Astrocyte (in vitro differentiated cells and primary cell): ENCODE data around the gene LRGUK. TPM values are rescaled to one million over a fixed set of nuclear protein-coding genes. Genes with fewer than 3 reads are reported as not detected.
"Not testable (repeated sequence)": the region's sequence is repeated elsewhere in the genome, so short reads cannot be mapped to it uniquely, and the experiment has no call there.

Source experiments
- DNase-seq: peaks from one replicate; pipeline ENCODE4 v3.0.0-alpha.2; 2010; ENCODE audit warnings: low read depth
- FAIRE-seq: peaks from 2 replicates; lab custom pipeline; 2011; peaks lifted over from hg19 to GRCh38; lab: Jason Lieb, UNC
- H2AFZ ChIP-seq: 2 replicates; pipeline ENCODE4 v1.6.0; 2012; ENCODE audit warnings: low read depth, low read length, inconsistent platforms
- H3K27ac ChIP-seq: 2 replicates; pipeline ENCODE4 v1.5.1; 2011; ENCODE audit warnings: low read depth, low read length, inconsistent platforms
- H3K27me3 ChIP-seq: 2 replicates; pipeline ENCODE4 v1.6.0; 2011; ENCODE audit warnings: low read length, inconsistent platforms; ENCODE audit not compliant: insufficient read depth
- H3K36me3 ChIP-seq: 2 replicates; pipeline ENCODE4 v1.5.1; 2011; ENCODE audit warnings: low read length, inconsistent platforms; ENCODE audit not compliant: insufficient read depth
- H3K4me1 ChIP-seq: 2 replicates; pipeline ENCODE4 v1.5.1; 2011; ENCODE audit warnings: low read length, inconsistent platforms; ENCODE audit not compliant: insufficient read depth
- H3K4me2 ChIP-seq: 2 replicates; pipeline ENCODE4 v1.6.0; 2012; ENCODE audit warnings: low read length, inconsistent platforms
- H3K4me3 ChIP-seq: 2 replicates; pipeline ENCODE4 v1.5.1; 2011; ENCODE audit warnings: low read depth, mild to moderate bottlenecking, low read length, inconsistent platforms; ENCODE audit not compliant: insufficient read depth
- H3K79me2 ChIP-seq: 2 replicates; pipeline ENCODE4 v1.6.0; 2012; ENCODE audit warnings: mild to moderate bottlenecking, low read length, inconsistent platforms; ENCODE audit not compliant: insufficient read depth
- H3K9ac ChIP-seq: 2 replicates; pipeline ENCODE4 v1.6.0; 2012; ENCODE audit warnings: mild to moderate bottlenecking, low read length, inconsistent platforms
- H3K9me3 ChIP-seq: 2 replicates; pipeline ENCODE4 v1.5.1; 2012; ENCODE audit warnings: low read depth, mild to moderate bottlenecking, low read length, inconsistent platforms; ENCODE audit not compliant: insufficient read depth
- H4K20me1 ChIP-seq: 2 replicates; pipeline ENCODE4 v1.6.0; 2012; ENCODE audit warnings: low read length, inconsistent platforms; ENCODE audit not compliant: insufficient read depth
- H3K27ac Mint-ChIP-seq: one replicate; pipeline ENCODE4 v1.8.0; 2021; ENCODE audit warnings: mild to moderate bottlenecking, mixed read lengths; ENCODE audit not compliant: unreplicated experiment
- H3K27me3 Mint-ChIP-seq: one replicate; pipeline ENCODE4 v1.8.0; 2021; ENCODE audit warnings: low read depth, mixed read lengths; ENCODE audit not compliant: unreplicated experiment
- H3K36me3 Mint-ChIP-seq: one replicate; pipeline ENCODE4 v1.8.0; 2021; ENCODE audit warnings: low read depth, mixed read lengths; ENCODE audit not compliant: unreplicated experiment
- H3K4me1 Mint-ChIP-seq: one replicate; pipeline ENCODE4 v1.8.0; 2021; ENCODE audit warnings: low read depth, mixed read lengths; ENCODE audit not compliant: unreplicated experiment
- H3K4me3 Mint-ChIP-seq: one replicate; pipeline ENCODE4 v1.8.0; 2021; ENCODE audit warnings: mild to moderate bottlenecking, moderate library complexity, mixed read lengths; ENCODE audit not compliant: unreplicated experiment
- H3K9me3 Mint-ChIP-seq: one replicate; pipeline ENCODE4 v1.8.0; 2021; ENCODE audit warnings: mild to moderate bottlenecking, mixed read lengths; ENCODE audit not compliant: unreplicated experiment
- EZH2 ChIP-seq: IDR thresholded peaks from 2 replicates; pipeline ENCODE4 v1.6.1; 2012; ENCODE audit warnings: mild to moderate bottlenecking, low read length, inconsistent platforms; ENCODE audit not compliant: insufficient read depth
- total RNA-seq: library from RNA; stranded (reverse); gene quantifications from 2 replicates; pipeline ENCODE4 v1.2.1, GENCODE V29; 2021
- TF ChIP-seq, protein P1 (sequence below): IDR thresholded peaks from 2 replicates; pipeline ENCODE4 v1.5.1; 2011; ENCODE audit warnings: low read depth, mild to moderate bottlenecking, inconsistent platforms, low read length, moderate library complexity; ENCODE audit not compliant: insufficient read depth

Gene LRGUK
- total RNA-seq, 1 donor from 2014 or later, result 0.64 TPM

DNA sequence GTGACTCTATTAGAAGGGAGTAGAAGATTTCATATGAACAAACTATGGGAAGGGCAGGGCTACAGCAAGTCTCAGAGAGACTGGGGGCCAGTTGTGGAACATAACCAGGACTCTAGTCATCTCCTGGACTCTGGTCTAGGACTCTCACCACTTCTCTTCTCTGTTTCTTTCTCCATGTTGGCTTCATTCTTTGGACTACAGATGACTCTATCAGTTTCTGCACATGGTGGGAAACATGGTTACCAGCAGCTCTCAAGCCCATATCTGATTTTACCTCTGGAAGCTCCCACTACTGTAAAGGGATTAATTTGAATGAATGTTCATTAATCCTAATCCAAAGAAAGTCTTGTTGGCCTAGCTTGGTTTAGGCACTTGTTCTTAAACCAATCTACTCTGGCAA lies 84.7 kb downstream of the LRGUK start:
- H3K4me3 ChIP-seq, result no peak overlapping the region
- H3K27me3 Mint-ChIP-seq, result peaks cover 4% of the 10 kb centered on the region
- H4K20me1 ChIP-seq, result no peaks in the 10 kb centered on the region
- no peaks in the 10 kb centered on the region for H3K9me3 Mint-ChIP-seq
- H3K9ac ChIP-seq, result no peak overlapping the region
- DNase-seq, result no peak
- peaks cover 2% of the 10 kb centered on the region for H3K36me3 Mint-ChIP-seq
- no peaks in the 10 kb centered on the region for H3K9me3 ChIP-seq
- no peak overlapping the region for H2AFZ ChIP-seq
- no peaks in the 10 kb centered on the region for H3K36me3 ChIP-seq
- no peaks in the 10 kb centered on the region for H3K27me3 ChIP-seq
- no peaks in the 10 kb centered on the region for H3K4me1 ChIP-seq
- H3K4me2 ChIP-seq, result no peak overlapping the region
- H3K27ac ChIP-seq, result no peak overlapping the region
- H3K4me3 Mint-ChIP-seq, result no peak overlapping the region
- H3K79me2 ChIP-seq, result no peaks in the 10 kb centered on the region
- H3K4me1 Mint-ChIP-seq, result no peaks in the 10 kb centered on the region
- no peak overlapping the region for H3K27ac Mint-ChIP-seq
- TF ChIP-seq, protein P1, sequence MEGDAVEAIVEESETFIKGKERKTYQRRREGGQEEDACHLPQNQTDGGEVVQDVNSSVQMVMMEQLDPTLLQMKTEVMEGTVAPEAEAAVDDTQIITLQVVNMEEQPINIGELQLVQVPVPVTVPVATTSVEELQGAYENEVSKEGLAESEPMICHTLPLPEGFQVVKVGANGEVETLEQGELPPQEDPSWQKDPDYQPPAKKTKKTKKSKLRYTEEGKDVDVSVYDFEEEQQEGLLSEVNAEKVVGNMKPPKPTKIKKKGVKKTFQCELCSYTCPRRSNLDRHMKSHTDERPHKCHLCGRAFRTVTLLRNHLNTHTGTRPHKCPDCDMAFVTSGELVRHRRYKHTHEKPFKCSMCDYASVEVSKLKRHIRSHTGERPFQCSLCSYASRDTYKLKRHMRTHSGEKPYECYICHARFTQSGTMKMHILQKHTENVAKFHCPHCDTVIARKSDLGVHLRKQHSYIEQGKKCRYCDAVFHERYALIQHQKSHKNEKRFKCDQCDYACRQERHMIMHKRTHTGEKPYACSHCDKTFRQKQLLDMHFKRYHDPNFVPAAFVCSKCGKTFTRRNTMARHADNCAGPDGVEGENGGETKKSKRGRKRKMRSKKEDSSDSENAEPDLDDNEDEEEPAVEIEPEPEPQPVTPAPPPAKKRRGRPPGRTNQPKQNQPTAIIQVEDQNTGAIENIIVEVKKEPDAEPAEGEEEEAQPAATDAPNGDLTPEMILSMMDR, result no peak
- no peak for TF ChIP-seq EZH2
- no peak for FAIRE-seq

DNA sequence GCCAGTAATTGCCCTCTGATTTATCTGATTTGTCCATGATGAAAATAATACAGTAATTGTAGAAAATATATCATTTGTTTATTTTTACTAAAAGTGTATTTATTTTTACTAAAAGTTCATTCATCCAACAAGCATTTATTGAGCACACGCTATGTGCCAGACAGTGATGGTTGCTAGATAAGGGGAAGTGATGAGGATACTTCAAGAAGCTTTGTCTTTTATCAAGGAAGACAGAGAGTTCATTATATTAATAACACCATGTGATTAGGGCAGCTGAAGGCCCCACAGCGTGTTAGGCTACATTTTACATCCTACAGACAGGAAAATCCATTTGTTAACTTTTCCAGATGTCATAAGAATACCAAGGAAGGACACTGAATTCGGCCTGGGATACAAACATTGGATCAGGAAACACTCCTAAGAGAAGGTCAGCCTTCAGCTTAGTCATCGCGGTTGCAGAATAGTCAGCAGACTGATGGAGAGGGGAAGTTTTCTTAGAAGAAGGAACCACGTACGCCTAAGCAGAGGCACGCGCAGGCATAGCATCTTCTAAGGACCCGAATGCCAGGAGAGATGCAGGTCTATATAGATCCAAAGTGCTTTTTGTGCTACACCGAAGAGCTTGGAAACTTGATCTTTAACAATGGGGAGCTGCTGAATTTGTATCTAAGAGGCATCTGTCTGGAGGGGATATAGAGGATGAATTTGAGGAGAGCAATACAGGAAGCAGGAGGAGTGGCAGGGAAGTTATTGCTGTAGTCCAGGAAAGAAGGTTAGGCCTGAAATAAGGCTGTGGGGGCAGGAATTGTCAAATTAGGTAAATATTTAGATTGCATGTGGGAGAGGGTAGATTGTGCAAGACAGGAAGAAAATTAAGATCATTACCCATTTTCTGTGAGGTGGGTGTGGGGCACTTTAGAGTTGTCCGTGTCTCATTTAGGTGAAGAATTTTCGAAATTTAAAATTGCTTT lies 85.7 kb downstream of the LRGUK start:
- no peak overlapping the region for H3K9ac ChIP-seq
- peaks cover 2% of the 10 kb centered on the region for H3K36me3 Mint-ChIP-seq
- no peaks in the 10 kb centered on the region for H3K9me3 Mint-ChIP-seq
- no peak overlapping the region for H3K4me3 ChIP-seq
- H4K20me1 ChIP-seq, result no peaks in the 10 kb centered on the region
- TF ChIP-seq EZH2, result no peak
- TF ChIP-seq, protein P1, result no peak
- H3K4me3 Mint-ChIP-seq, result no peak overlapping the region
- no peaks in the 10 kb centered on the region for H3K4me1 Mint-ChIP-seq
- no peaks in the 10 kb centered on the region for H3K9me3 ChIP-seq
- H3K79me2 ChIP-seq, result no peaks in the 10 kb centered on the region
- no peaks in the 10 kb centered on the region for H3K27me3 ChIP-seq
- no peak for FAIRE-seq
- H2AFZ ChIP-seq, result no peak overlapping the region
- no peak for DNase-seq
- H3K36me3 ChIP-seq, result no peaks in the 10 kb centered on the region
- H3K4me1 ChIP-seq, result no peaks in the 10 kb centered on the region
- peaks cover 4% of the 10 kb centered on the region for H3K27me3 Mint-ChIP-seq
- H3K27ac Mint-ChIP-seq, result peak overlapping the region; percentile 0
- H3K4me2 ChIP-seq, result no peak overlapping the region
- no peak overlapping the region for H3K27ac ChIP-seq

DNA sequence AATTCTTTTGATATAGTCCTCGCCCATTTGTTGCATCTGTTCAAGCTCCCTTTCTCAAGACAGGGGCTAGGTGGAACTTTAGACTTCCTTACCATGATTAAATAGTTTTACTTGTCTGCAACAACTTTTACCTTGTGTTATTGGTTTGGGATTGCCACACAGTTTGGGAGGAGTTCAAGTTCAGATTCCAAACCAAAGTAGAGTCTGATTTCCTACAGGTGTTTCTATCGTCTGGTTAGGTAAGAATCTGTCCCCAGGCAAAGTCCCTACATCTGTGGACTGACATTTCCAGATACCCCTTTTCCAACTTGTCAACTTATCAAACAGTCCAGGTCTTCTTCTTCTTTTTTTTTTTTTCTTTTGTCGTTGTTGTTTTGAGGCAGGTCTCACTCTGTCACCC lies 93.1 kb downstream of the LRGUK start:
- H3K4me1 ChIP-seq, result no peaks in the 10 kb centered on the region
- no peaks in the 10 kb centered on the region for H4K20me1 ChIP-seq
- Mint-ChIP-seq H3K9me3 (no peaks in the 10 kb centered on the region), H3K36me3 (no peaks in the 10 kb centered on the region), H3K4me1 (no peaks in the 10 kb centered on the region), H3K4me3 (no peak overlapping the region), H3K27me3 (no peaks in the 10 kb centered on the region), H3K27ac (no peak overlapping the region)
- H3K36me3 ChIP-seq, result no peaks in the 10 kb centered on the region
- no peak overlapping the region for H3K9ac ChIP-seq
- no peak overlapping the region for H2AFZ ChIP-seq
- H3K27me3 ChIP-seq, result no peaks in the 10 kb centered on the region
- DNase-seq (no peak), FAIRE-seq (no peak)
- no peaks in the 10 kb centered on the region for H3K9me3 ChIP-seq
- H3K27ac ChIP-seq, result no peak overlapping the region
- H3K4me3 ChIP-seq, result no peak overlapping the region
- no peak overlapping the region for H3K4me2 ChIP-seq
- no peak for TF ChIP-seq EZH2
- TF ChIP-seq, protein P1, result no peak
- no peaks in the 10 kb centered on the region for H3K79me2 ChIP-seq

DNA sequence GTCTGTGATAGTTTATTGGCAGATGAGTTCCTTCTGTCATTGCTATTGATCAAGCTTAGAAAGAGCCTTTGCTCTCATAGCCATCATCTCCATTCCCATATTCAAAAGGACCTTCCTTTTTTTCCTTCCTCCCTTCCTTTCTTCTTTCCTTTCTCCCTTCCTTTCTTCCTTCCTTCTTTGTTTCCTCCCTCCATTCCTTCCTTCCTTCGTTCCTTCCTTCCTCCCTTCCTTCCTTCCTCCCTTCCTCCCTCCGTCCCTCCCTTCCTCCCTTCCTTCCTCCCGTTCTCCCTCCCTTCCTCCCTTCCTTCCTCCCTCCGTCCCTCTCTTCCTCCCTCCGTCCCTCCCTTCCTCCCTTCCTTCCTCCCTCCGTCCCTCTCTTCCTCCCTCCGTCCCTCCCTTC lies 104.2 kb downstream of the LRGUK start:
- not testable (repeated sequence) for FAIRE-seq, H3K9ac ChIP-seq, H3K27me3 ChIP-seq, H4K20me1 ChIP-seq, H3K79me2 ChIP-seq, H3K4me3 ChIP-seq, H3K4me1 Mint-ChIP-seq, H3K4me3 Mint-ChIP-seq, DNase-seq, H3K27me3 Mint-ChIP-seq, H3K36me3 Mint-ChIP-seq, H3K9me3 Mint-ChIP-seq, H2AFZ ChIP-seq, H3K4me1 ChIP-seq, H3K9me3 ChIP-seq, H3K27ac ChIP-seq, H3K4me2 ChIP-seq, H3K27ac Mint-ChIP-seq, H3K36me3 ChIP-seq
